ENCODE measurements around the gene MROH7. TPM values are rescaled to one million over a fixed set of nuclear protein-coding genes. Genes with fewer than 3 reads are reported as not detected.
"Not testable (repeated sequence)": the region's sequence is repeated elsewhere in the genome, so short reads cannot be mapped to it uniquely, and the experiment has no call there.

Gene MROH7
- polyA plus RNA-seq, 1 donor: 14.8 TPM

DNA sequence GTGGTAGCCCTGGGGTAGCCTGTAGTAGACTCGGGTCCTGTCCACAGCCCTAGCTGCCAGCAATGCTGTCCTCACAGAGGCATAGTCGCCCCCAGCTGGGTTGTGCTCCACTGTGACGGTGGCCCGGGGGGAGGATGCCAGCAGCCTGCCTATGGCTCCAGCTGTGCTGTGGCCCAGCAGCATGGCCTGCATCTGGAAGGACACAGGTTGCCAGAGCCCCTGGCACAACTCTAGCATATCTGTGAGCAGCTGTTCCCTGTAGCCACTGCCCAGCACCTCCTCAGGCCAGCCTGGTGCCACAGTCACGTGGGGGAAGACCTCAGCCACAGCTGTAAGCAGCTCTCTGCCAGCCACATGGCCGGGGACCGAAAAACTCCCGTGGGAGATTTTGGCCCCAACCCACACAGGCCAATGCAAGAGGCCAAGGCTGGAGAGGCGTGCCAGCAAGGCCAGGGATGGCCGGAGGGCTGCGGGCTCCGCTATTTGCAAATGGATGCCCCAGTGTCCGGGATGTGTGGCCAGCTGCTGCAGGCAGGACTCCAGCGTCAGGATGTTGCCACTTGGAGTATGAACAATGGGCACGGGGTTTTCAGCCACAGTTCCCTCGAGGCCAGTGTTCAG is 32.2 kb upstream of the MROH7 start:
- DNase-seq: no peak

DNA sequence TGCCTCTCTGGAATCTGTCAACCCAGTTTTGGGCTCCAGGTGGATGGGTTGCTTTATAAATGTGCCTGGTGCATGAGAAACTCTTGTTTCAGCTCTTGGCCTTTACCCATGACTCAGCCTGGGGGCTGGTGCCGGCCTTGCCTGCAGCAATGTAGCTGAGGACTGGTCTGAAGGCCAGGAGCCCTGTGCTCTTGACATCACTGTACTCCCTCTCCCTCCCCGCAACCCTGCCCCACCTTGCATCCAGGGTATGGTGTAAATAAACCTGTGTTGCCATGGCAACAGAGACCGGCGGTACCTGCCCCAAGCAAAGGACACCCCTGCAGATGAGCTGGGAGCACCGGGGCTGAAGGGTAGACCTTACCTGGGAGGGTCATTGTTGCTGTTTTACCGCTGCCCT is 31.5 kb upstream of the MROH7 start:
- no peak for DNase-seq

DNA sequence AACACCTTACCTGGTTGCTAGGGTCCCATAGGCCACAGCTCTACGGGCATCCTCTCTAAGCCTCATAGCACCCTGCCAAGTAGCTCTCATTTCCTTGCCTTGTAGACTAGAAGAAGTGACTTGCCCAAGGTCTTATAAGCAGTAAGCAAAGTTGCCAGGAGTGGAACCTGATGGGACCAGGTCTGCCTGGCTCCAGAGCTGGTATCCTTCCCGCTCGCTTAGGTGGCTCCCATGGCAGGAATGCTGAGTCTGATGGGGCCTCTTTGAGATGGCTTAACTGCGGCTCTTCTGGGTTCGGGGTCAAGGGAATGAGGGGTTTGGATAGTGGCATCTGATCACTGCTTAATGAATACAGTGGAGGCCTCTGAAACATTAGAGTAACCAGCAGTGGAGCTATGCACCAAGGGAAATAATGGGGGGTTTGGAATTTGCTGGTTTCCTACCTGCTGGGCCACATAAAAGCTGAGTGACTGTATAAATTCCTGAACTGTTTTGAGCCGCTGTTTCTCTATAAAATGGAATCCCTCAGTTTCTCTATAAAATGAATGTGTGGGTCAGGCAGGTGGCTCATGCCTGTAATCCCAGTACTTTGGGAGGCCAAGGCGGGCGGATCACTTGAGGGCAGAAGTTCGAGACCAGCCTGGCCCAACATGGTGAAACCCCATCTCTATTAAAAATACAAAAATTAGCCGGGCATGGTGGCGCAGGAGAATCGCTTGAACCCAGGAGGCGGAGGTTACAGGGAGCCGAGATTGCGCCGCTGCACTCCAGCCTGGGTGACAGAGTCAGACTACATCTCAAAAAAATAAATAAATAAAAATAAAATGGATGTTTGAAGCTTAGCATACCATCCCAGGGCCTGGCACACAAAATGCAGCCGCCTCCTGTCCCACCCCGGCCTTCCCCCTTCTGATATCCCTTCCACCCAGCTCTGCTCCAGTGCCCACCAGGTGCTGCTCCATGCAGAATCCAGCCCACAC is 30.7 kb upstream of the MROH7 start:
- no peak for DNase-seq

DNA sequence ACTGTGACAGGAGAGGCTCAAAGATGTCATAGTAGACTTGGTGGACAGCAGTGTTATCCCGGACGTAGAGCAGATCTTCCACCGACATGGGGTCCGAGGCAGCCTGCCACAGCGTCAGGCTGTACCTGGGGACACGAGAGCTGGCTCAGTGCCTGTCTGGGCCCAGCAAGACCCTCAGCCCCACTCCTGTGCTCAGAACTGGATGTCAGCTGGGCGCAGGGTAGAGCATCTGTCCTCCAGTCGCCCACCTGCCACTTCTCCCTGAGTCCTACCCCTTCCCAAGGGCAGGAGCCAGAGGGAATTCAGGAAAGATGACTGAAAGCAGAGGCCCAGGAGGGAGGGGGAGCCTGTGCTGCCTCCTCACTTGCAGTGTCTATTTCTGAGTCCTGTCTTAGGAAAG is 30.0 kb upstream of the MROH7 start:
- DNase-seq: no peak

DNA sequence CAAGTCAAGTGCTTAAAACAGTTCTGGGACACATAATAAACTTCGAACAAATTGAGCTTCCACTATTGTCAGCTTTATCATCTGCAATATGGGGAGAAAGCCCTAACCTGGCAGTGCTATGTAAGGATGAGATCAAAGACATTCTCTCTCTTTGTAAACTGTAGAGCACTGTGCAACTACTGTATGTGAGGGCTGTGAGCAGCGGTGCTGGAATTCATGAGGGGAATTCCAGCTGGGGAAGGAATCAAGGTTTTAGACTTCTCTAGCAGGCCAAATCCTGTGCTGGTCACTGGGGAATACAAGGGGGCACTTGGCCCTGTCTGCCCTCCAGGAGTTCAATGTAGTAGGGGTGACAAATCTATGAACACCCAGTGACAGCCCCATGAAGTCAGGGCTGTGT is 27.6 kb upstream of the MROH7 start:
- DNase-seq: no peak

DNA sequence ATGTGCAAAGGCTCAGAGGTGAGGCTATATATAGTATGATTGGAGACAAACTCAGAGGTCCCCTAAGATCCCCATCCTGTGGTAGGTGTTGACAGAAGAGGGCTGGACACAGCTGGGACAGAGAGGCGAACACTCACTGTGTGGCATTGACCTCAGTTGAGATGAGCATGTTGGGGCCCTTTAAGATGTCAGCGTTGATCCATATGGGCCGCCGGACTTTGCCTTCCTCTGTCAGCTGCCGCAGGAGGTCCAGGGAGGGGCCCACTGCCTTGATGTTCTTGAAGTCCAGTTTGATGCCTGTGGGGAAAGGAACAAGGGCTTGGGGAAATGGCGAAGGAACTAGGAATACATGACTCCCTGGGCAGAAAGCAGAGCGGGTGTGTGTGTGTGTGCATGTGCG is 27.0 kb upstream of the MROH7 start:
- no peak for DNase-seq

DNA sequence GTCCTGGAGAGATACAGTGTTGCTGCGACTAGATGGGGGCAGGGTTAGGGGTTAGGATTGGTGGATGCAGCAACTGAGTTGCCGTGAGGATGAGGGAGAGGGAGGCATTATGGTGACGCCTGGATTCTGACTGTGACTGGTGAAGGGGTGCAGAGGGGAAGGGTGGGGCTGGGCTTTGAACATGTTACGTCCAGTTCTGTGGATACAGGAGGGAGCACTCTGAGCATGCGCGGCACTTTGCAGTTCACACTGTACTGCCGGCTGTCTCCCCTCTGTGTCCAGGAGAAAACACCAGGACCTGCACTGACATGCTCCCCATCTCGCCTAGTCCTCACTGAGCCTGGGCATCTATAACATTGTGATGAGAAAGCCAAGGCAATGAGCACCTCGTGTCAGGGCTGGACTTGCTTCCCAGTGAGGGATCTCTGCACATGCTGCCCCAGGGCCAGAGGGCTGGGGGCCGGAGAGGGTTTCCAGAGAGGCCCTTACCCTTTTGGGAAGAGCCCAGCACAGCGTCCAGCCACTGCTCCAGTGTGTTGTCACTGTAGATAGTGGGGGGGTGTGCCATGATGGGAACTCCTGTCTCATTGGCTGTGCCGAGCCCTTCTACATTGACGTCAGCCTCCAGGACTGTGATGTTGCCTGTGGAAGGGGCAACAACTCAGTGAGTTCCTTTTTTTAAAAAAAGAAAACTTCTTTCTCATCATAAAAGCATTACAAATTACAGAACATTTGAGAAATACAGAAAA is 25.9 kb upstream of the MROH7 start:
- no peak for DNase-seq

DNA sequence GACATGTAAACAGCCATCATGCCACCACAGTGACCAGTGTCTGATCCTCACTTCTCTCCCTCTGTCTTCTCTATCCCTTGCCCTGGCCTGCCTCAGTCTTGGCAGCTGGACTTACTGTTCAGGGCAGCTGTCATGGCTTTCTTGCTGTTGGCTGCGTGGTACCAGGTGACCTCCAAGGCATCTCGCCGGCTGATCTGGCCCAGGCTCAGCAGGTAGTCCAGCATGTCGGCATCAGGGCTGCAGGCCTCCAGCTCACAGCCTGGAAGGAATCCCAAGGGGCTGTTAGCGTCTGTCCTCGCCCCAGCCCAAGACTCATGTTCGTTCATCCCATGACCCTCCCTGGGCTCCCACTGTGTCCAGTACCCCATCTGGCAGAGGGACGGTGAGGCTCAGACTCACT is 21.8 kb upstream of the MROH7 start:
- DNase-seq: no peak

DNA sequence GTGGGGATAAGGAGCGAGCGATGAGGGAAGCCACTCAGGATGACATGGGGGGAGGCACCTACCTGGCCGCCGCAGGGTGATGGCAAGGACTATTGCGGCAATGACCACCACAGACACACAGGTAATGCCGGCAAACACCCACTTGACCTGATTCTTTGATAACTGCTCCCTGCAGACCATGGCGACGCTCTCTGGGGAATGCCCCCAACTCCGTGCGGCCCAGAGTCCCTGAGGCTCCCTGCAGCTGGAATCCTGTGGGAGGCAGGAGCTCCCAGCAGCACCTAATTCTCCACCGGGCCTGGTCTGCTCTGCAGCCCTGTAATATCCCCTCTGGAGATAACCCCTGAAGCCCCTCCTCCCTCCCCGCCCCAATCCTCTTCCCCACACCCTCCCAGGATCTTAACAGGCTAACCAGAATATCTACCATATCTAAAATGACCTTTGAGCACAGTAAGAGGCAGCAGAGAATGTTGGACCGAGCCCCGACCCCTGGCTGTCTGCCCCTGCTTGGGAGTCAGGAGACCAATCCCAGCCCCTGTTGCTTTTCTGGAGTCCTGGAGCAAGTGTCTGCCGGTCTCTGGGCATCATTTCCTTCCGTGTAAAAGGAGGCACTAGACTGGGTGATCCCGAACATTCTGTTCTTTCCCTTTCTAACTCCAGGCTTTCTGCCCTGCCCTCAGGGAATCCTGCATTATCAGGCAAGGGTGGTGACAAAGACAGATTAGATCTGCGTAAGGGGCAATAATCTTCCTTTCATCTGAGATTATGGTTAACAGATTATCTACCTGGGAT is 18.2 kb upstream of the MROH7 start, which contains the start of gene FAM151A:
Gene FAM151A, minus strand, starts transcription at position 310 of the 792 bp plus-strand sequence. Its CDS starts 130 bp downstream, at position 180.
- no peak for DNase-seq

DNA sequence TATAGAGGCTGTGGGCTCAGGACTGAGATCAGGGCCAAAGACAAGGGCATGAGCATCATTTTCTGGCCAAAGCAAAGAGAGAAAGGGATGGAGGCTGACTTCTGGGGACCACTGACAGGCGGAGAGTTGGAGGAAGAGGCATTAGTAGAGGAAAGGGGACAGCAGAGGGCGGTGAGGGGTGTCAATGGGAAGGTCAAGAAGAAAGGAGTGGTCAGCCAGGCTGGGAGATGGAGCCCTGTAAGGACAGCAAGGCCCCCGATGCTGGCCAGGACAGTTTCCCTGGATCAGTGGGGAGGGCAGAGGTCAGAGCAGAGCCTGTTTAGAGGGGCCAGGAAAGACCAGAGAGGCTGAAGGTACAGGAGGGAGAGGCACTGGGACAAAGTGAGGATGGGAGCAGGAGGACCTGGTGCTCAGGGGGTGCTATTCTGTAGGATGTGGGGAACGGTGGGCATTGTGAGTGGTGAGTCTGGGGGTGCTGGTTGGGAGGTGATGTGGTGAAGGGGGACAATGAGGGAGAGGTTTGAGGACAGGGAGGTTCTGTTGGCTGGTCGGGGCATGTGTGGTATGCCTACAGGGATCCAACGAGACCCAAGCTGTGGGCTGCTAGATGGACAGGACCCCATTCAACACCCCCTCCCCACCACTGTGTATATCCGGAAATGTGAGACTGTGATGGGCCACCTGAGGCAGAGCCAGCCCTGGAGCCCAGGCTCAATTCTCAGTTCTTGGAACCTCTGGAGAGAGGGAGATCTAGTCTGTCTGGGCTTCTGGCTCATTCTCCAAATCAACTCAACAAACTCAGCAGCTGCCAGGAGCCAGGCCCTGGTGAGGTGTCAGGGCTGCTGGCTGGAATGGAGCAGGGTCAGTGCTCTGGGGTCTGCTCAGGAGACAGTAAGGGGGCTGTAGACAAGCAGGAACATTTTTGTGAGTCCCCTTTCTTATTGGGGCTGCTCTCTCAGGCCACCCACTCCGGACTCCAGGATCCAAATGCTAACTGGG is 16.8 kb upstream of the MROH7 start:
- no peak for DNase-seq

DNA sequence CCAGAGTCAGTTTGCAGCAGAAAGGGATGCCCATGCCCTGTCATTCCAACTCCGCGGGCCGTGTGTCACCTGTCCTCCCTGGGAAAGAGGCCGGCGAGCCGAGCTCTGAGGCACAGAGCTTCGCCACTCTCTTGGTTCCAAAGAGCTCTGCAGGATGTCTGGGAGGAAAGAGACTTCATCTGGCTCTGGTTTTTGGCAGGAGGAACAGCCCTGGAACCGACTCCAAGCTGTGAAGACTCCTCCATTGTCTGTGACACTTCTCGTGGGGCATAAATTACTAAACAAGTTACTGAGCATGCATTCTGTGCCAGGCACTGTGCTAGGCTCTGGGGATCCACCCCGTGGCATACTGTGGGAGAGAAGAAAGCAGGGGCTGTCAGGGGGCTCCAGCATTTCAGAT is 14.4 kb upstream of the MROH7 start:
- no peak for DNase-seq

DNA sequence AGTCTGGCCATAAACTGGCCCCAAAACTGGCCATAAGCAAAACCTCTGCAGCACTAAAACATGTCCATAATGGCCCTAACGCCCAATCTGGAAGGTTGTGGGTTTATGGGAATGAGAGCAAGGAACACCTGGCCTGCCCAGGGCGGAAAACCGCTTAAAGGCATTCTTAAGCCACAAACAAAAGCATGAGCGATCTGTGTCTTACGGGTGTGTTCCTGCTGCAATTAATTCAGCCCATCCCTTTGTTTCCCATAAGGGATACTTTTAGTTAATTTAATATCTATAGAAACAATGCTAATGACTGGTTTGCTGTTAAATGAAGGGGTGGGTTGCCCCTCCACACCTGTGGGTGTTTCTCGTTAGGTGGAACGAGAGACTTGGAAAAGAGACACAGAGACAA is 5.8 kb upstream of the MROH7 start:
- not testable (repeated sequence) for DNase-seq

DNA sequence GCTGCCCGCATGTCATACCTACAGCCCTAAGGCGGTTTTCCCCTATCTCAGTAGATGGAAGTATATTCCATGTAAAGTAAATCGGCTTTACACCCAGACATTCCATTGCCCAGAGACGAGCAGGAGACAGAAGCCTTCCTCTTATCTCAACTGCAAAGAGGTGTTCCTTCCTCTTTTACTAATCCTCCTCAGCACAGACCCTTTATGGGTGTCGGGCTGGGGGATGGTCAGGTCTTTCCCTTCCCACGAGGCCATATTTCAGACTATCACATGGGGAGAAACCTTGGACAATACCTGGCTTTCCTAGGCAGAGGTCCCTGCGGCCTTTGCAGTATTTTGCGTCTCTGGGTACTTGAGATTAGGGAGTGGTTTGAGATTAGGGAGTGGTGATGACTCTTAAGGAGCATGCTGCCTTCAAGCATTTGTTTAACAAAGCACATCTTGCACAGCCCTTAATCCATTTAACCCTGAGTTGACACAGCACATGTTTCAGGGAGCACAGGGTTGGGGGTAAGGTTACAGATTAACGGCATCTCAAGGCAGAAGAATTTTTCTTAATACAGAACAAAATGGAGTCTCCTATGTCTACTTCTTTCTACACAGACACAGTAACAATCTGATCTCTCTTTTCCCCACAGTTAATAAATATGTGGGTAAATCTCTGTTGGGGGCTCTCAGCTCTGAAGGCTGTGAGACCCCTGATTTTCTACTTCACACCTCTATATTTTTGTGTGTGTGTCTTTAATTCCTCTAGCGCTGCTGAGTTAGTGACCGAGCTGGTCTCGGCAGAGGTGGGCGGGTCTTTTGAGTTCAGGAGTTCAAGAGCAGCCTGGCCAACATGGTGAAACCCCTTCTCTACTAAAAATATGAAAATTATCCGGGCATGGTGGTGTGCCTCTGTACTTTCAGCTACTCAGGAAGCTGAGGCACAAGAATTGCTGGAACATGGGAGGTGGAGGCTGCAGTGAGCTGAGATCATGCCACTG is 4.8 kb upstream of the MROH7 start:
- not testable (repeated sequence) for DNase-seq

DNA sequence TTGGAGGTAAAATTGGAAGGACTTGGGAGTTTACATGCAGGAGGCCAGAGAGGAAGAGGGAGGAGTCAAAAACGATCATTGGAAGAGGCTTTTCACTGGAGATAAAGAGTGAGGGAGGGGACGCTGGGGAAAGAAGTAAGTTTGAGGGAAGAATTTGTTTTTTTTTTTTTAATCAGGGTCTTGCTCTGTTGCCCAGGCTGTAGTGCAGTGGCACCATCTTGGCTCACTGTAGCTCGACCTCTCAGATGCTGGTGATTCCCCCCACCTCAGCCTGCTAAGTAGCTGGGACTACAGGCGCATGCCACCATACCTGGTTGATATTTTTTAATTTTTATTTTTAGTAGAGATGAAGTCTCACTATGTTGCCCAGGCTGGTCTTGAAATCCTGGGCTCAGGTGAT is 1.2 kb upstream of the MROH7 start:
- DNase-seq: no peak

DNA sequence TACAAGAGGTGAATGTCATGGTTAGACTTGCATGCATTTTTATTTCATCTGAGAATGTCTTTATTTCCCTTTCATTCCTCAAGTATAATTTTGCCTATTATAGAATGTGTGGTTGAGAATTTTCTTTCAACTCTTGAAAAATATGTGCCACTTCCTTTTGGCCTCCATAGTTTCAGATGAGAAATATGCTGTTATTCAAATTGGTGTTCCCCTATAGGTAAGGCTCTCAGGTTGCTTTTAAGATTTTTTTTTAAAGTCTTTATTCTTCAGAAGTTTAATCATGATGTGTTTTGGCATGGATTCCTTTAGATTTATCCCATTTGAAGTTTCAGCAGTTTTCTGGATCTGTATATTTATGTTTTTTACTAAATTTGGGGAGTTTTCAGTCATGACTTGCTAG is 2.1 kb downstream of the MROH7 start:
- no peak for DNase-seq

DNA sequence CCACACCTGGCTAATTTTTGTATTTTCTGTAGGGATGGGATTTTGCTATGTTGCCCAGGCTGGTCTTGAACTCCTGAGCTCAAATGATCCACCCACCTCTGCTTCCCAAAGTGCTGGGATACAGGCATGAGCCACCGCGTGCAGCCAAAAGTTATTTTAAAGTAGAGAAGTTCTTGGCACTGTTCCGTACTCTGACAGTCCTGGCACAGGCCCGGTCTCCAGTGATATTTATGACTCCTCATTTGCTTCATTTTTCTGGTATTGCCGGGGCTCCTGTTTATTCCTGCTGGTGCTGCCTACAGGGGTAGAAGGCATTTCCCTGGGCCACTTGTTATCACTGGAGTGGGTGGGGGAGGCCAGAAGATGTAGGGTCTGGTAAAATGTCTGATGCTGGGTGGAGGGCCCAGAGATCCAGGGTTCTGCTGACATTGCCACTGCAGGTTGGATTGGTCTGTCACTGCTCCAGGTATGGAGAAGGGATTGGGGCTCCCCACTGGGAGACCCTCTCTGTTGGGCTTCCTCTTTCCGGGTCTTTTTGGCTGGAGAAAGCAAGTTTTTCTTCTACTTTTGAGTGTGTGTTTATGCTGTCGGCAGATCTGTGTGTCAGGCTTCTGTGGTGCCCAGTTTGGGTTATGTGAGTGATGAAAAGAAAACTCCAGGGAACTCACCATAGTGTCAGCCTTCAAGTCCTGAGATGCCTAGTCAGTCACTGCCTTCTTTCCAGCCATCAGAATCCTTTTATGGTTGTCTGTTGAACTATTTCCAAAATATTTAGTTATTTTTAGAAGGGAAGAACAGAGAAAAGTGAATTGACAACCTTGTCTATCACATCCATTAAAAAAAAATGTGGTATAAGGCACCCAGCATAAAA is 4.5 kb downstream of the MROH7 start:
- no peak for DNase-seq

DNA sequence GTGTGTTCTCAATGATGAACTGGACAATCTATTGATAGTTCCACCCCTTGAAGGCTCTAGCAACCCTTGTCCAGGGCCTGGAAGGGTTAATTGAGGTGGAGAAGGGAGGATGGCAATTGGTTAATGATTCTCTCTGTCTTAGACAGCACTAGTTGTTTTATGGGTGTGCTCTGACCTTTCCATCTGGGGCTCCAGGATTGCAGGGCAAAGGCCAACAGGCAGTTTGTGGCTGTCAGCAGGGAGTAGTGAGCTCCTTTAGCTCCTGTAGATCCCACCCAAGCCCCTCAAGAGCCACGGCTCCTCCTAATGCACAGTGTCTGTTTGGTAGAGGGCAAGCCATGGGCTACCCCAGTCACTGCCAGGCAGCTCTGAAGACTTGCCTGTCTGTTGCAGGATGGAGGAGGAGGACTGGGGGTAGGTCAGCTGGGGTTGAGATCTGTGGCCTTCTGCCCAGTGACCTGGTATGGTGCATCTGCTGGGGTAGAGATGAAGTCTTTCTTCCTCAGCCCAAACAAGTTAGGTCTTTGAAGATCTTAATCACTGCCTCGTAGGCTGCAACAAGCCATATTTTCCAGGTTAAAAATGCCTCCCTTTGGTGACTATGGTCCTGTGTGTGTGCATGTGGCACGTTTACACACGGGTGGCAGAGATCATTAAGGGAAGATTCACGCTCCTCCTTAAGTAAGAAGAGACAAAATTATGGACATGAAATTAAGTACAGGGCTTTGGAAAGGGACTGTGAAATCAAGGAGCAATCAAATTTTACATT is 7.7 kb downstream of the MROH7 start:
- DNase-seq: peak; percentile 19
